ENCODE measurements around the gene SND1.

The SND1 gene

DNA sequence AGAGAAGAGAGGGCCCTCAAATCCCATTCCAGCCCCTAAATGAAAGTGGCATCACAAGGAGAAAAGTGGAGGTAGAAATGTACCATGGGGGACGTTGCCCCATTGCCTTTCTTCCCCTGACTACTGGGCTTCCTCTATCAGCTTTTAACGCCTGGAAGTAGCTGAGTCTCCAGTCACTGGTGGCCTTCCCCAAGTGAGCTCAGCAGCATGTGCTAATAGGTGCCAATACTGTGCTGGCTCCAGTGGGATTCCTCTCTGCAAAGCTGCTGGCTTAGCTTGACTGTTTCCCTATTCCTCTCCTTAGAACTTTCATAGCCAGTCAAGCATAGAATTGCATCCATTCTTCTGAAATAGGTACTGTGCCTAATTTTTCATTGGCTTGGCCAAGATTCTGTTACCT, 346.7 kb downstream of the SND1 start:
- no peak for DNase-seq (ENCODE audit: low spot score)

DNA sequence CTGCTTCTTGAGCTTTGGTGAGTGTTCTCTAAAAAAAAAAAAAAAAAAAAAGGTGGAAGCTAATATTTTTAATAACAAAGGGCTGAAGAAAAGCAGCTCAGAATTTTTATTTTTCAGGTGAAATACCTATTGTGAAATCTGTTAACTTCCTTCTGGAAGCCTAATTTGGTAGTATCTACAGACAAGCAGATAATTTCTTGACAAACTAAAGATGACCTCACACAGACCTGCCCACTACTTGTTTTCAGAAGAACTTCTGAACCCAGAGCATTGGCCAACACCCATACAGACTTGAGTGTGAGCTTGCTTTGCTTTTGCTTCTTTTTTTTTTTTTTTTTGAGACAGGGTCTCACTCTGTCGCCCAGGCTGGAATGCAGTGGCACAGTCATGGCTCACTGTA, 348.1 kb downstream of the SND1 start:
- DNase-seq (ENCODE audit: low spot score), result no peak

DNA sequence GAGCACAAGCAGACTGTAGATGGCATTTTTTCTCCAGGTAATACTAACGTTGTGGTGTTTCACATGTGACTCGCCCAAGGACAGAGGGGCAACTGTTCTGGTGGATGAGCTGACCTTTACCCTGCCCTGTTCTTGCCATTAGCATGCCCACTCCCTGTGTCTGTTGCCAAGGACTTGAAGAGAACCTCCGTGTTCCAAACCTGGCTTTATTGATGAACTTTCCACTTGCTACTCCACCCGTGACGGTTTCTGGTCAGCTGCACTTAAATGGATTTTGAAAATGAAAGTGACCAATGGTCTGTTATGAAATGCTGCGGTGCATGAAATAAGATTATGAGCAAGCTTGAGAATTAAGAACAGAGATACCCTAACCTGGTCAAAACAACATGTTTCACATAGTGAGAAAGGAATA, 348.9 kb downstream of the SND1 start:
- no peak for DNase-seq (ENCODE audit: low spot score)

DNA sequence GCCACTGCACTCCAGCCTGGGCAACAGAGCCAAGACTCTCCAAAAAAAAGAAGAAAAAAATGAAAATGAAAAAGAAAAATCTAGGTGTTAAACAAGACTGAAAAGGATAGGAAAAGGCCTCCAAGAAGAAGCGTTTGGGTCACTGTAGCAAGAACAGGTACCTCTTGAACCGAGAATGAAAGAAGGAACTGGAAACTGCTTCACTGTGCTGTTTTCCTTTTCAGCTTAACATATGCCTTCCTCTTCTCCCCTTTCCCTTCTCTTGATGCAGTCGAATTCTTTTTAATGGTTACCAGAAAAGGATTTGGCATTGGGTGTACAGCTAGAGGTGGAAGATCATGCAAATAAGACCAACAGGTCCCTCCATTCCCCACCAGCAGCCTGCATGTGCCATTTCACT, 351.2 kb downstream of the SND1 start:
- no peak for DNase-seq (ENCODE audit: low spot score)

DNA sequence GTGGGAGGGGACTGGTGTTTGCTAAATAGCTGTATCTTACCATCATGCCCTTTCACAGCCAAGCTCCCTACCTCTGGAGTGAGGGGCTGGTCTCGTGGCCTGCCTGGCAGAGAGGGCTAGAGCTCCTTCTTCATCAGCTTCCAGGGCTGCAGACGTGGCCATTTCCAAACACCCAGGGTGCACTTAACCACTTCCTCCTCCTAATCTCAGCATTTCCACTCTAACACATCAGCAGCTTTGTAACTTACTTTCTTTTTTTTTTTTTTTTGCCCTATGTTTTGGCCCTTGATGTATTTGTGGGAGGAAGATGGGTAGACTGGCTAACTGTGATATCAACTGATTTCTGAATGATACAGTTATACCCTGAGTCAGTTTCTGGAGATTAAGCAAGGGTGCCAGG, 351.8 kb downstream of the SND1 start:
- DNase-seq (ENCODE audit: low spot score), result no peak

DNA sequence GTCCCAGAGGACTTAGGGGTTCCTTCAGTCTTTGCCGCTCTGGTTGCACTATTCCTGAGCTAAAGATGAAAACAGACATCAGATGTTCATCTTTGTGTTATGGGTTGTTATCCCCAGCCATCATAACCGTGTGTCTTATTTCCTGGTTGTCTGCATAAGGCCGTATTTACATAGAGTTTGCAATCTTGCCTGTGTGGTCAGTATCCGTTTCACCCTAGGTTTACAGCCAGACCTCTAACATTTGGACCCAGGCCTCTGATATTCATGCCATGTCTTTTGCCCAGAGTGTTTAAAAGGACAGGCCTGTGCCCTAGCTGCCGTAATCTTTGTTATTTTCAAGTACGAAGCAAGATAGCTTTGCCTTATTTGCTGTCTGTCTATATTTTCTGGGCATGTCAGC, 352.6 kb downstream of the SND1 start:
- no peak for DNase-seq (ENCODE audit: low spot score)

DNA sequence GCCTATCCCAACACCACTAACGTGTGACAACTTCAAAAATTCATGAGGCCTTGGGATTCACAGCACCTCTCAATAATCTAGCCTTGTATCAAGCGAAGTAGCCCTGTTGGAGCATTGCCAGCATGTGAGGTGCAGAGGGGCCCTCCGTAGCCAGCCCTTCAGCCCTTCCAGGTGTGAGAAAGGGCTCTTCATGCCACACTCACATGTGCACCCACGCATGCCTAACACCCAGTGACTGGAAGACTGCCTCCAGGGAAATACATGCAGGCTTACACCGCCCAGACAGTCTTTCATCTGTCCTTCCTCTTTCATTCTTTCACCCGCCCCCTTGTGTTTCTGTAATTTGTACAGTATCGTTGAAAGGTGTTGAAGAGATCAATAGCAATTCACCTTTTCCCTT, 353.1 kb downstream of the SND1 start:
- DNase-seq (ENCODE audit: low spot score), result no peak

DNA sequence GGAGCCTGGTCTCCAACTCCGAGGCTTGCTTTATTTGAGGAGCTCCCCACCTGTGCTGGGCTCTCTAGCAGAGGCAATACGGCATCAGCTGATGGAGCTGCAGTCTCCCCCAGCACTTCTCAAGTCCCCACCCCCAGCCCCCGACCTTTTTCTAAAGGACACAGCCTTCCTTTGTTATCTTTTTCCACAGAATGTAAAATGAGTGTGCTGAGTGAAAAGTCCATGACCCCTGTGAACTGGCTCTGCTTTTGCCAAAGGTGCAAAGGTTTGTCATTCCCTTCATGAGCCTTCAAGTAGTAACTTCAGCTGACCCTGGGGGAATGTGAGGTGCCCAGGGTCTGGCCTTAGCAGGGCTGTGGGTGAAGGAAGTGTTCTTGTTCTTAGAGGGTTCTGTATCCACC, 353.8 kb downstream of the SND1 start:
- no peak for DNase-seq (ENCODE audit: low spot score)

DNA sequence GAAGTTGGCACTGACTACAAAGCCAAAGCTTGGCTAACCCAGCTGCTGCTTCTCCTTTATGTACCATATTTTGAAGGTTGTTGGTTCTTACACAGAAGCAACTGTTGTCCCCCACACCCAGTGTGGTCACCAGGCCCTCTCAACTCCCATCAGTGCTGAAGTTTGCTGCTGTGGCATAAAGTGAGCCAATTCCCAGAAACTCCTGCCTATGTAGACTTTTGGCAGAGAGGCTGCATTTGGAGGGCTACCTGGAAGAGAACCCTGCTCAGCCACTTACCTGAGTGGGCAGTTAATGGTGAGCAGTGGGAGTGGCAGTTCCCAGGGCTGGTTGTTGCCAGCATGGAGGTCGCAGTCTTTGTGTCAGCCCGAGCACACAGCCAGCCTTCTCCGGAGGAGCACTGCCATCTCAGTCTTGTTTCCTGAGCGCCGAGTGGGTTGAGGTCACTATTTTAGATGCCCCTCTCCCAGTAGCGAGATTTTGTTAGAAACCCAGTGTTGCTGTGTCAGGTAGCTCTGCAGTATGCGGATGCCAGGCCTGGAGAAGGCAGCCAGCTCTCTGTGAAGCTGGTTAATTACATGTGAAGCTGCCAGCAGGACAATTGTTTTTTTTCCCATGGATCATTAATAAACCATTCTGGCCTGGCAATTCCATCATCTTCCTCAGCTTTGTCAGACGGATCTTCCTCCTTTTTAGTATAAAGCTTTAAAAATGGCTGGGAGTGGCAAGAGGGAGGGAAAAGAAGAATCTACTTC, 354.7 kb downstream of the SND1 start:
- DNase-seq (ENCODE audit: low spot score), result no peak

DNA sequence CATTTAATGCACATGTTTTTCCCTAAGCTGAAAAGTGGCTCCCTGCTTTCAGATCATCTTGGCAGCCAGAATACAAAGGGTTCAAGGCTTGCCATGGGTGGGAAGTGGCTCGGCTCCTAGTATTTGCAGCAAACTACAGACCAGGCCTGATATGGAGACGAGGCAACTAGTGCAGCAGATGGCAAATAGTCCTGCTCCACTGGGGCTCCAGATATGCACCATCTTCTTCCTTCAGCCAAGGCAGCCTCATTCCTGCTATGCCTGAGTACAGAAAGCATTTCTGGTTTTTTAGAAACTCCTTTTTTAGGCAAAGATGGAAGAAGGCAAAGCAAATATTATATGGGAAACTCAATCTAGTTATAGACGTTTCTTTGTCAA, 355.3 kb downstream of the SND1 start:
- no peak for DNase-seq (ENCODE audit: low spot score)

DNA sequence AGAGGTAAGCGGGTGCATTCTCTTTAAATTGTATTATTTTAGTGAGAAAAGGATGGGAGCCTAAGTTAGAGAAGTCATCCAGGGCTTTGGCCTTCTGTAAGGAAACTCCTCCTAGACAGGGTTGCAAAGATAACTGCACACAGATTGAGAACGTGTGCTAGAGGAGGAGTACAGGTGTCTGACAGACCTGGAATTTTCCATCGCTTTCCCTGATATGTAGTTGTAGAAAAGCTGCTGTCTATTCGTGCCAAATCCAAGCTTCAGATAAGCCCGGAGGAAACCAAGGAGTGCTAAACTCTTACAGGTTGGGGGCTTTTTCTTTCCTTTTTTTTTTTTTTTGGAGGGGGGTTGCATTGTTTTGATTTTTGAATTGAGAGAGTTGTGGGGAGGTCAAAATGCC, 356.1 kb downstream of the SND1 start:
- DNase-seq (ENCODE audit: low spot score), result no peak

DNA sequence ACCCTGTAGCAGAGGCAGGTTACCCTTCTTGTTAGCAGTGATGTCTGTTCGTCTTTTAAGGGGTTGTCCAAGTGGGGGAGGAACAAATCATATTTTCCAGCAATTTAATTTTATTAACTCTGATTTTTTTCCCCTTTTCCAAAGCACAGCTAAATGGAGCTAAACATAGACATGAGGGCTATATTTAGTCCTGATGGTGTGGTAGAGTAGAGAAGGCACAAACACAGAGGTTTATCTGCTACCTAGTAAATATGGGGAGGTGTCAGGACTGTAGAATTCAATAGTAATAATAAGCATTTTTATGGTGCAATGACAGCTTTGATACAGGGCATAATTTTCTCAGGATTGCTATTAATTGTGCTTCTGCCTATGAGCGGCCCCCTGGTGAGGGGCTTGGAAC, 356.8 kb downstream of the SND1 start:
- DNase-seq (ENCODE audit: low spot score), result no peak

DNA sequence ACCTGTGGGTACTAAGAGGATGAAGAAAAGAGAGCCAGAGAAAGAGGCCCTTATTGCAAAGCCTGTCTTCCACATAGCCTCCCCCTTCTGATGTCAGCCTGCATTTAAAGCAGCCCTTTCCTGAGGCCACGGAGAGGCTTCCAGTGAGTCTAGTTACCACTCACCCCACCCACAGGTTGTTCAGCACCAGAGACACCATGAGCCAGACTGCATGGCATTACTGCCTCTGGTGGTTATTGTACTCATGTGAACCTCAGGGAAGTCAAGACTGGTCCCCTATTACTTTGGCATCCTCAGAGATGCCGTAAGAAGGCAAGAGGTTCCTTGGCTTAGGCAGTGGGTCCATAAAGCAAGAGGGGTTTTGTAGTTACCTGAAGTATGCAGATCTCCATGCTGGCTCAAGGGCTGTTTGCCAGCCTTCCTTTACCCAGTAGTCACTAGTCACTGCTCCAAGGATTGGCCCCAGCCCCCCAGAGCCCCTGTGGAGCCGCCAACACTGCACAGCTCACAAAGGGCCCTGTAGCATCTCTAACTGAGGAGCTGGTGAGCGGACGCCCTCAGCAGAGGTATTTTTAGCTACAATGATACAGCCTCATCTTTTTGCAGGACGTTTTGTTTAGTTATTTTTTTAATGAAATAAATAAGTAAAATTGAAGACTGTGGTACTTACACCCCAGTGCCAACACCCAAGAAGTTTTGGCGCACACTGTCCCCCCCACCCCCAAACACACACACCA, 358.6 kb downstream of the SND1 start:
- DNase-seq (ENCODE audit: low spot score), result no peak

DNA sequence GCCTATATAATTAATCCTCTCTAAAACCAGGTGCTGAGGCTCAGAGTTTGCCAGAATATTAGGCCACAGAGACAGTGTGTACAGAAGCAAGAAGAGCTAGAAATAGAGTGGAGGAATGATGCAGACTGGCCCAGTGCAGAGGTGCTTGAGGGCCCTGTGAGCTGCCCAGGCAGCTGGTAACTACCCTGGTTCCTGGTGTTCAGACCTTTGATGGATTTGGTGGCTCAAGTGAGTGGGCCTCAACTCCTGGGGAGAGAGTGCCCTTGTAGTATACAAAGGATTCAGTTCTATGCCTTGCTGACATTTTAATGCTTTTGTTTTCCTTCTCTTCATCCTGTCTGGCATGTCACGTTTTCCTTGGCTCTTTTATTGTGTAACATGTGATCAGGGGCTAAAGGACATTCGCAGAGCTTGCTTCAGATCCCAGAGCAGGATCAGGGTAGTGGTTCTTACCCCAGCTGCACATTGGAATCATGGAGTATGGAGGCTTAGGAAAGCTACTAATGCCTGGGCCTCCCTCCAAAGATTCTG, 359.2 kb downstream of the SND1 start:
- no peak for DNase-seq (ENCODE audit: low spot score)

DNA sequence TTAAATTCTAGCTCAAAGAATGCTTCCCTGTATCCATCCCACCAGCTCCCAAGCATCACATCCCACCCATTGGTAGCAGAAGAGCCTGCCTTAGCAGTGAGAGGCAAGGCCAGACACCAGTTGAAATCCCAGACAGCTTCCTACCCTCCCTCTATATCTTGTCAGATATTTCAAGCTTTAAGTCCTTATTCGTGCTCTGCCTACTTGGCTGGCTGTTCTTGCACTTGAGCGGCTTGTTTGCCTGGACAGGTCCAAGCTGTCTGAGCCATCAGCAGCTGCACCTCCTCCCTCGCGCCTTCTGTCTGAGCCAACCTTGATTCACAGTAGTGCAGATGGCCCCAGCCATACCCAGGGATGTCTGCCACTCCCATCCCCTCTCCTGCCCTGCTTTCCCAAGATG, 362.8 kb downstream of the SND1 start:
- no peak for DNase-seq (ENCODE audit: low spot score)

DNA sequence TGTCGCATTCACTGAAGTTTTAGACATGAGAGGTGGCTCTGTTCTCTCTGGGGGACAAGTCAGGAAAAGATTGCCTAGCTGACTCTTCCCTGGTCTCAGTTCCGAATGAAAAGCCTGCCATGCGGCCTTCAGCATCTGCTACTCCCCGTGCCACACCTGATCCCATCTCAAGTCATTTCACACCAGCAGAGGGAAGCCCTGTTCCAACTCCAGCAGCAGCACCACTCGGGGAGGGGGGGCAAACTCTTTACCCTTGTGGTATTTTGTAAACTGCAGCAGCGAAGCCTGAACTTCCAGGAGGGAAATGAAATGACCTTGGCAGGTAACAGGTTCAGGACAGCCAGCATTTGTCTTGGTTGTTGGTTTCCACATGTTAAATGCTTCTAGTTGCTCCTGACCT, 365.5 kb downstream of the SND1 start:
- no peak for DNase-seq (ENCODE audit: low spot score)

DNA sequence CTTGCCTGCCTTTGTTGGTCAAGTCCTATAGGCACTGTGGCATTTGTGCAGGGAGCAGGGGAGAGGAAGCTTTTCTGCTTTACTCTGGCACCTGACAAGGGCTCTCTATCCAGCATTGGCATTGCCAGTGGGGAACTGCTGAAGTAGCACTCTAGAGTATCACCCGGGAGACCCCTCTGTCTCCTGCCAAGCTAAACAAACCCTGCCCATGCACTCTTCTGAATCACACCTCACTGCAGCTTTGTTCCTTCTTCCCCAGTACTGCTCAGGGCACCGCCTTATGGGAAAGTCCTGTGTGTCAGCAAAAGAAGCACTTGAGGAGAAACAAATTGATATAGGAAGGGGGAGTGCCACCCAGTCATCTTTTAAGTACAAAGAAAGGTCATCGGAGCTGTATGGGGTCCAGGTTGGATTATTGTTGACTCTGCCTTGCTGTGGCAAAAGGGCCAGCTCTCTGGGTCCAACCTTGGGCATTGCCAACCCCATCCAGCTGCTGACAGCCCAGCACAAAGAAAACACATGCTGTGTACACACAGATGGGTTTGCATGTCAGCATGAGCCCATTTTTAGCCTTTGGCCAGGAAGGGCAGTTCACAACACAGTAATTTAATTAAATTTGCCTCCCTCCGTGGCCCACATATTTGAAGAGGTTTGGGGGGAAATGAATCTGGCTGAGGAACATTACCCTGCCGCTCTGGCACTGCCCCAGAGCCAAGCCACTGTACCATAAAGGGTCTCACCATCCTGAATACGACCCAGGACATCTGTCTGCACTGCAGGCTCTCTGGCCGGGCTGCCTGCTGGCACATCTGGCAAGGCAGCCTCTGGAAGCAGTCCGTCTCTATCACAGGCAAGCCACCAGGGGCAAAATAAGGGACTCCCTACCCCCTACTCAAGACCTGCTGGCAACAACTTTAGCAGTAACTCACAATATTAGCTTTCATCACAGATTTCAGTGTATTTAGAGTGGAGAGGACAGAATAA, 366.2 kb downstream of the SND1 start:
- DNase-seq (ENCODE audit: low spot score), result no peak

DNA sequence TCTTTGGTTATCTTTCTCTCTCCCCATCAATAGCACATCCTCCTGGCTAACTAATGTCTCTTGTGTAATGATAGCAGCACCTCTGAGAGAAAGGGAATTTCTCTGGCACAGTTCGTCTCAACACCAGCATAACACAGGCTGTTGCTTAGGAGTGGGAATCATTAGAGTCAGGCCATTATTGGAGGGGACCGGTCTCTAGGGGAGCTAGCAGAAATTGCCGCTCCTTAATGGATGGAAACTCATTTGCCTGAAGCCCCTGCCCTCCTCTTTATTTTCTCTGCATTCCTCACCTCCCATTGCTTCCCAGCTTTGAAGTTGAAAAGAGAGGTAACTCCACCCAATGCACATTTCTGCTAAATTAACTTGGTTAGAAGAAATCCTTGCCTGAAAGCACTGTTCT, 367.3 kb downstream of the SND1 start:
- no peak for DNase-seq (ENCODE audit: low spot score)

DNA sequence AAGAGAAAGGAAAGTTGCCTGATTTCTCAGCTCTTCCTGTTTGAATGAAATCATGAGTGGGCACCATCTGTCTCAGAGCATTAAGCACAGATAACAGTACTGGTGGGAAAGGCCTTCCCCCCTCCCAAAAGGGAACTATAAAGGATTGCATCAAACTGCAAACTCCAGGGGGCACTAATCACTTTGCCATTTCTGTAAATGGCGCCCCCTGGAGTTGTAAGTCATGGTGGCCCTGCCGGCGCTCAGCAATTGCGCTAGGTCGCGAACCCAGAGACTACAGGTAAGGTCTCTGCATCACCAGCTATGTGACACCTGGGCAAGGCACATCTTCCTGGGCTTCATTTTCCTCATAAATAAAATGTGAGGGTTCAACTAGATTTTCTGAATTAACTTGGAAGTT, 368.2 kb downstream of the SND1 start:
- DNase-seq (ENCODE audit: low spot score), result no peak

DNA sequence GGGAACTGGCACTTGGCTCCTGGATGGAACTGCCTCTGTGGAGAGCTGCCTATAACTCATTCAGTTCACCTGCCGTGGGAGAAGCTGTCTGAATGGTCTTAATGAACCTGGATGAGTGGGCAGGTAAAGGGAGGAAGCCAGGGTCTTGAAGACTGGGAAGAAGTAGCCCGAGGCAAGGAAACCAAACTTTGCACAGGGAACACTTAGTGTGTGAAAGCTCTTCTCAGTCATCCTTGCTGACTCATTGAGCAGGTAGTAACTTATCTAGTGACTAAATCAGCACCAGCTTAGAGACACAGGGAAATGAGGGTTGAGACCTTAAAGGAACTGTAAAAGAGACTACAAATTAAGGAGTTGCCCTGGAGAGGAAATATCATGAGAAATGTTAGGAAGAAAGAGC, 369.4 kb downstream of the SND1 start:
- DNase-seq (ENCODE audit: low spot score), result no peak

DNA sequence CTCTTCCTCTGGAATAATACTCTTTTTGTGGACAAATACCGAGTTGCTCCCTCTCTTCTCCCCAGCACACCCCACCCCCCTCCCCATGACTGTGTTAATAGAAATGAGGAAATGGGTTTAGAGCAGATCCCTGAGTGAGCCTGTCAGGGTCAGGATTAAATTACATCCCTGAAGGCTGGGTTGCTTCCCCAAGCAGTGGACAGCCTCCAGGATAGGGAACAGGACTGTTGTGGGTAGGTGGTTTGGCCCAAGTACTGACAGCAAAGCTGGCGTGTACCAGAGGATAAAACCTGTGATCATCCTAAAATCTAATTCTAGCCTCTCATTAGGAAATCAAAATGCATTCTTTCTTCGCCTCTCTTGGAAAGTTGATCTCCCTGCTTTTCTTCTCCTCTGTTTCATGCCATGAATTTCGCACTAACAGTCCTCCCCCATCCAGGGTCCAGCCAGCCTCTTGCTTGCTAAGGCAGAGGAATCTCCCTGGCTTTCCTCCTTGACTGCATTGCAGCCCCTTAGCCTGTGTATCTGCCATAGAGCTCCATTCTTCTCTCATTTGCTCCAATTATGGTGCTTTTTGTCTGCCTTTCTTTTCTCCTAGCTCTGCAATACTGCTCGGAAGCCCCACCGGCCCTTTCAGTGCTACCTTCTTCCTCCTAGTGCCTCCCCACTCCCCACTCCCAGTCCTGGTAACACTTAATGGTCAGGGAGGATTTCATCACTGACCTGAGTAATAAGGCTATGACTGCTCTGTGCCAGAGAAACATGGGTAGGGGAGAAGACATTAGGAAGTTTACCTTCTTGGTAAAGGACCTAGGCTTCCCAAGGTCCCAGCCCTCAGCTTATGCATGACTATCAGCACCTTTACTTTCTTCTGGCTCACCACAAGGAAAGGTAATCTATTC, 370.9 kb downstream of the SND1 start:
- no peak for DNase-seq (ENCODE audit: low spot score)
